Right lobe of liver (tissue), 4 donors: Measurements from ENCODE around the gene STEAP1B.

ENCODE experiments used
- CTCF ChIP-seq, 4 donors: fragments of 200-600 bp in 3 of 4; fragments of 450-650 bp in 1 of 4; IDR thresholded peaks; one replicate each; pipeline versions ENCODE4 v1.5.1 to v1.8.0; 2016 to 2022; ENCODE audit warnings: antibody characterized with exemption in 4 of 4, mild to moderate bottlenecking in 2 of 4
- POLR2A ChIP-seq: fragments of 450-650 bp; IDR thresholded peaks from one replicate; pipeline ENCODE4 v1.6.1; 2017; ENCODE audit warnings: antibody characterized with exemption, mild to moderate bottlenecking
- donor health status: DM: no; HTN: no; CAD: no.
- donor health status: DM: no; HTN: no; CAD: no.
- donor health status: DM: no; HTN: yes; CAD: no.

DNA sequence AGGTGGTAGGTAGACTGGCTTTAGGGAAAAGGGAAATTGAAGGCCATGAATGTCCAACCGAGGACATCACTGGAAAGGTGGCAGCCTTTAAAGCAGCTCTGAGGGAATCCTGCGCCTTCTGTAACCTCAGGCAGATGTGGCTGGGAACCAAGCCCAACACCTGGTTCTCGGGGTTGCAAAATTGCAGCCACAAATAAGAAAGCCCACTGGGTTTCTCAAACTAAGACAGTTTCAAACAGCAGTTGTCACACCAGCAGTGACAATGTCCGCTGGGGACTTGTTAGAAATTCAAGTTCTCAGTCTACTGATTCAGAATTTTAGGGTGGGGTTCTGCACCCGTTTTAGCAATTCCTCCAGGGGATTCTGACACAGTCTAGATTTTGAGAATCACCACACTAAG lies 42.7 kb upstream of the STEAP1B start:
- TF ChIP-seq CTCF (IDR thresholded peaks at IDR 0.05) (no peak), POLR2A (no peak)
